HG02642 (cell line): ENCODE measurements around the gene ARG2.
"Not testable (repeated sequence)": the region's sequence is repeated elsewhere in the genome, so short reads cannot be mapped to it uniquely, and the experiment has no call there.

Source experiments
- ATAC-seq: cut with Tn5 transposase; IDR thresholded peaks from one replicate; pipeline ENCODE4 v1.9.1; 2021; ENCODE audit warnings: mild to moderate bottlenecking; ENCODE audit not compliant: unreplicated experiment, poor library complexity

ARG2 gene

DNA sequence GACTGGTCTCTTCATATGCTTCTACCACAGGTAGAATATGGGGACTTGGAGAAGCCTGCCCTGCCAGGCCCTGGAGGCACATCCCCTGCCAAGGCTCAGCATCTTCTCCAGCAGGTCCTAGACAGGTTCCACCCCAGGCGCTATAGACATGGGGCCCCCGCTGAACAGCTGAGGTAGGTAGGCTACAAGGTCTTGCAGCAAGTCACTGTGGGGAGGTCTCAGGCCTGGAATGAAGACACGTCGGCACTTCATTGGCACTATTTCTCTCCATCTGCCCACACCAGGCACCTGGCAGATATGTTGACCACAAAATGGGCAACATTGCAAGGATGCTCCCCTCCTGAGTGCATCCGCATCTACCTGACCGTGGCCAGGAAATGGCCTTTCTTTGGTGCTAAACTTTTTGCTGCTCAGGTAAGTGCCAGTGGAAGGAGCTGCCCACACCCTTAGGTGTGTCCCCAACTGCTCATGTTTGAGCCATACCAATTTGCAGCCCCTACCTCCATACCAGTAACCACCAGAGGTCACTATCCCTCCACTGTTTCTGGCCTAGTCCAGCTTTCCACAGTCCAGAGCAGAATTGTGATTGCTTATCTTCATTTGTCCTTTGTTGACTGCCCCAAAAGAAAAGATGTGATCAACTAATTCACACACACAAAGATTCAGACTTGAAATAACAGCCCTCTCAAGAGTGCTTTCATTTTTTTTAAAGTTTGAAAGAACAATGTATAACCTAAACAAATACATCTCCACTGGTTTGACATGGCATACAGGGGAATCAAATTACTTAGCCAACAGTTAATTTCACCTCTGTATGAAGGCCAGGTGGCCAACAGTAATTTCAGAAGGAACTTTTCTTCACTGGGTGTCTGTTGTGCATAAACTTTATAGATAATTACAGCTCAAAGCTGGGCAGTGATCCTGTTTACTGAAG lies 35.7 kb upstream of the ARG2 start:
- peak; percentile 60 for ATAC-seq

DNA sequence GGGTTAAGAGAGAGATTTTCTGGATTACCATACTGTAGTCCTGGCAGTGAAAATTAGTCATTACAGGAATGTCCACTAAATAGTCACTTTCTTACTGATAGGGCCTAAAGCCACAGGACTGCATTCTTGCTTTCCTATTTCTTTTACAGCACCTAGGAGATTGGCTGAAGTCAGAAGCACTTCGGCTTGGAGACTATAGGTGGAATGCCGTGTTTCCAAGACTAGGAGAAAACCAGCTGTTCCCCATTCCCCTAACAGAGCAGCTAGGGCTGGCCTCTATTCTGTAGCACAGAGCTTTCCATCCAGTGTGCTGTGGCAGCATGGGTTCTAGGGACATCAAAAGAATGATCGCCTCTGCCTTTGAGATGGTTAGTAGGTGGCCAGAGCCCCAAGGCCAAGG lies 34.7 kb upstream of the ARG2 start:
- no peak for ATAC-seq

DNA sequence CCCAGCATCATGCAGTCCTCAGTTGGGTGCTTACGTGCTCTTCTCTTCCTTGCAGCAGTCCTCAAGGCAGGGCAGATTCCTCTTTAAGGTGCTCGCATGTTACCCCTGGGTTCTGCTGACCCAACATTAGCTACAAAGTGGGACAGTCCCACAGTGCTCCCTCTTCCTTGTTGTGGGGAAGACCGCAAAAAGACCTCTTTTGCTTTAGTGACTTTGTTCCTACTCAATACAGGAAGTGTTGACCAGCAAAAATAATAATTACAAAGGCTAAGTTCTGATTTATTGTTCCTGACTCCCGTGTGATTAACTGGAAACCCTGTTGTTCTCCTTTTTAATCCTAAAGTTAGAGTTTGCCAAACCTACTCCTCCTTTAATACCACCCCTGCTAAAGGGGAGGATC lies 33.4 kb upstream of the ARG2 start:
- ATAC-seq = no peak

DNA sequence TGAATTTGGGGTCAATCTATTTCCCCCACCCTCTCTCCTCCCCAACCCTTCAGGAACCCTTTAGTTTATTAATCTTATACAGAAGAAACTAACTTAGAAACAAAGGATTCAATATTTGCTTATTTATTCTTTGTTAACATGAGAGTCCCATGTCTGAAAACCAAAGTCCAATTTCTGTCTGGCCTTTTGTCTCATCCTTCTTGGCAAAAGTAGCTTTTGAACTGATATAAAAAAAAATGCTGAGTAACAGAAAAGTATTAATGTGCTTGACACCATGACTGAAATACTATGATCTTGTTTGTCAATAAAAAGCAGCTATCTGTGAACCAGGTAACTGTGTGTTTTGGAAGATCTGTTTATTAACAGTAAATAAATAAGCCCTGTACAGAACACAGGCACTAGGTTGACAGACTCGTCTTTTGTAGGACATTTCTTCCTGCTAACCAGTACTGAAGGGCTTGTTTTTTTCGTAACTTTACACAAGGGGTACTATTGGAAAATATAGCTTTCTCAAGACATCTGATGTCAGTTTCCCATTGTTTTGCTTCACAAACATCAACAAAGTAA lies 30.4 kb upstream of the ARG2 start:
- ATAC-seq = no peak

DNA sequence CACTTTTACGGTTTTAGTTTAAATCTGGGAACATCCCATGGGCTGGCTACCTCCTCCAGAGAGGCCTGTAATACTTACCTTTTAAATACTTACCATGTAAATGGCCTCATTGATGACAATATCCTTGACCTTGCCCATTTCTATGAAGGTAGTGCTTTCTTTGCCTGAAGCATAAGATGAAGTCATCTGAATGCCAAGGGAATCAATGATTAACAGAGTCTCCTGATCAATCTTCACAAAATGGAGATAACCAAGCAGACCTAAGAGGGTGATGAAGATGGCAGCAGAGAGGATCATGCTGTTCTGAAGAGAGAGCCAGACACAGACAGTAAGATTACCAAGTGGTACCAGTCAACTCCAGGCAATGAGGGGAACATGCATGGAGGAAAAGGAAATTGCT lies 26.1 kb upstream of the ARG2 start:
- ATAC-seq = not testable (repeated sequence)

DNA sequence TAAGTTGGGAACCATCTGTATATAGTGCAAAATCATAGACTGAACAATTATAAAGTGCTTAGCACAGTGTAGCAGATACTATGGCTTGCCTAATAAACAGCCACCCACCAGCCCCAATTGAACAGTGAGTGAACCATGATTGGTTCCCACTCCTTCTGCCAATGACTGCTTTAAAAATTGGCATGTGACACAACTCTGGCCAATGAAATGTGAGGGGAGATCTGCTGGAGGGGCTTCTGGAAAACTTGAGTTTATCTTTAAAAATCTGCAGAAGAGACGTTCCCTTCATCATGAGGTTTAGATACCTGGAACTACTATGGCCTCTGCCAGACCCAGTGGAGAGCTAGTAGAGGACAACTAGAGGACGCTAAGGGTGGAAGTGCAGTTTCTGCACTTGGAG lies 24.3 kb upstream of the ARG2 start:
- no peak for ATAC-seq

DNA sequence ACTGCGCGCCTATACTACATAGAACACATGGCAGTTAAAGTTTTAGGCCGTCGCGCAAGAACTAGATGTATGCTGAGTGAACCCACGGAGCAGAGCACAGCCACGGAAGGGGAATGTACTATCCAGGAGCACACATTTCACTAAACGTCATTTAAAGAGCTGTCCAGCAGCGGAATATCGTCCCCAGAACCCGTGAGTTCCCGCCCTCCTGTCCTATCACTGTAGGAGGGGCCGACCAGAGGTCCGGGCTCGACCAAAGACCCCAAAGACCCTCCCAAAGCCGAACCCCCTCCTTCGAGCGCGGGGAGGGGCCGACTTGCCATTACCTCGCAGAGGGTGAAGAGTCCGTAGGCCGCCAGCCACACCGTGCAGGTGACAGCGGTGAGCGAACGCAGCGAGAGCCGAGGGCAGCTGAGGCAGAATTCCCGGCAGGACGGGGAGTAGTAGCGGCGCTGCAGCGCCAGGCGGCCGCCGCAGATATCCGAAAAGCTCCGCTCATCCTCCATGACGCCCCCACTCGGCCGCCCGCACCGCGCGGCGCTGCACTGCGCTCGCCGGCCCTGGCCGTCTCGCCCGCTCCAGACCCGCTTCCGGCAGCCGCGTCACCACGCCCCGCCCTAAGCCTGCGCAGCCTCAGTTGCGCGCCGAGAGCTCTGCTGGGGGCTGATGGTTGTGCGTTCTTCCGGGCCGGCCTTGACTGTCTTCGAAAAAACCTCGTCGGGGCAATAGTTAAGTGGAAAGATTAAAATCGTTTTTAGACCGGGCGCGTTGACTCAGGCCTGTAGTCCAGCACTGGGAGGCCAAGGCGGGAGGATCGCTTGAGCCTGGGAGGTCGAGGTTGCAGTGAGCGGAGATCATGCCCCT lies 19.8 kb upstream of the ARG2 start, which contains the start of gene PIGH:
PIGH (minus strand) TSS at position 571 of the 864 bp plus-strand sequence; CDS start at position 506, 65 bp downstream.
- ATAC-seq = peak; percentile 96

DNA sequence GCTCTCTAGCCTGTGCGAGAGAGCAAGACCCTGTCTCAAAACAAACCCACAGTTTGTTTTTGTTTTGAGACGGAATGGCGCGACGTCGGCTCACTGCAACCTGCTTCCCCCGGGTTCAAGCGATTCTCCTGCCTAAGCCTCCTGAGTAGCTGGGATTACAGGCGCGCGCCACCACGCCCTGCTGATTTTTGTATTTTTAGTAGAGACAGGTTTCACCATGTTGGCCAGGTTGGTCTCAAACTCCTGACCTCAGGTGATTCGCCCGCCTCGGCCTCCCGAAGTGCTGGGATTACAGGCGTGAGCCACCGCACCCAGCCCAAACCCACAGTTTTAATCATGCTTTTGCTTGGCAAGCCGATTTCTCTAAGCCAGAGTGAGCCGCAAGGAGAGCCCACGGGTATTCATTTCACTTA lies 19.2 kb upstream of the ARG2 start:
- ATAC-seq = not testable (repeated sequence)

DNA sequence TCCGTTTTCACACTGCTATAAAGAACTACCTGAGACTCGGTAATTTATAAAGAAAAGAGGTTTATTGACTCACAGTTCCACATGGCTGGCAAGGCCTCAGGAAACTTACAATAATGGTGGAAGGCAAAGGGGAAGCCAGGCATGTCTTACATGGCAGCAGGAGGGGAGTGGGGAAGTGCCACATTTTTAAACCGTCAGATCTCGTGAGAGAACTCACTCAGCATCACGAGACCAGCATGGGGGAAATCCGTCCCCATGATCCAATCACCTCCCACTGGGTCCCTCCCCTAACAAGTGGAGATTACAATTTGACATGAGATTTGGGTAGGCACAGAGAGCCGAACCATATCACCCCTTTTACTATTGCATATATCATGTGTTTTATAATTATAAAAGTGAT lies 17.6 kb upstream of the ARG2 start:
- no peak for ATAC-seq

DNA sequence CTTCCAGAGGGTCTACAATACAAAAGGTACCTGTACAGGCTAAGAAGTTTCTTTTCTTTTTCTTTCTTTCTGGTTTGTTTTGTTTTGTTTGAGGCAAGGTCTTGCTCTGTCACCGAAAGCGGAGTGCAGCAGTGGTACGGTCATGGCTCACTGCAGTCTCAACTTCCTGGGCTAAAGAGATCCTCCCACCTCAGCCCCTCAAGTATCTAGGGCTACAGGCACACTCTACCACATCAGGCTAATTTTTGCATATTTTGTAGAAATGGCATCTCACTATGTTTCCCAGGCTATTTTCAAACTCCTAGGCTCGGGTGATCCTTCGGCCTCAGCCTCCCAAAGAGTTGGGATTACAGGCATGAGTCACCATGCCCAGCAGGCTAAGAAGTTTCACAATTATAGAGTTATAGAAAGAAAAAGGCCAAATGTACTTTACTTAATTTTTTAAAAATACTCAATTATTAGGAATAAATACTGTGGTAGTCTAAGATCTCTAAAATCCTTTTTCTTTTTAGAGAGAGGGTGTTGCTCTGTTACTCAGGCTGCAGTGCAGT lies 16.6 kb upstream of the ARG2 start:
- peak; percentile 63 for ATAC-seq

DNA sequence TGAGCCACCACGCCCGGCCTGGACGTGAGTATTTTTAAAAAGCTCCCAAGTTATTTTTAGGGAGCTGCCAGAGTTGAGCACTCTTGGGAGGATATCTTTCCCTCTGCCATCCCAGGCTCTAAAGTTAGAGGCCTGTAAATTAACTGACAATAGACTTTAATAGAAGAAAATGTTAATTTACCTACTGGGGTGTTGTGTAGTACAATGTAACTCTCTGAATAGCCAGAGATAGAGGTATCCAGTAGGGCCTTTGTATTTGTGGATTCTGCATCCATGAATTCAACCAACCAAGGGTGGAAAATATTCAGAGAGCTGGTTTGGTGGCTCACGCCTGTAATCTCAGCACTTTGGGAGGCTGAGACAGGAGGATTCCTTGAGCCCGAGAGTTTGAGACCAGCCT lies 12.1 kb upstream of the ARG2 start:
- no peak for ATAC-seq

DNA sequence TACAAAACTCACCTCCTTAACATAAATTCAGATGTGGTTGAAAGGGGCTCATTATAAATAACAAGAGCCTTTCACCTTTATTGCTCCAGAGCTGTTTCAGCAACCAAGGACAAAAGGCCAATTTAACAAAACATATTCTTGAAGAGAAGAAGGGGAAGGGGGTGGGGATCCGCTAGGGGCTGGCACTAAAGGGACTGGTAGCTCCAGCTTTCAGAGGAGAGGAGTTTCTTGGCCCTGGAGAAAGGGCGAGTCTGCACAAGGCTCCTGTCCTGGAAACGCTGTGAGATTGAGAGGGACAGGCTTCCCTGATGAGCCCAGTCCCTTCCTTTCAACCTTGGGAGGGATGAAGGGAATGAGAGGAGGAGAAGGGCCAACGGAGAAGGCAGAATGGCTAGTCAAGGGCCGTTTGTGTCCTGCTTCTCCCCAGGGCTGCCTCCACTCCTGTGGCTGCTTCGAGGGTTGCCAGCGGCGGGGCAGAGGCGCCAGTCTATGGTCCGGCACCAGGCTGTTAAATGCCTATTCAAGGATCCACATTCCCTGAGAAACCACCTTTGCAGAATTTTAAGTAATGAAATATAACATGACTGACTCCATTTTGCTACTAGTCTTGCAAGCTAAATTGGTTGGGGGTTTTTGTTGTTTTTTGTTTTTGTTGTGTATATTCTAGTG lies 9.9 kb upstream of the ARG2 start:
- ATAC-seq = no peak

DNA sequence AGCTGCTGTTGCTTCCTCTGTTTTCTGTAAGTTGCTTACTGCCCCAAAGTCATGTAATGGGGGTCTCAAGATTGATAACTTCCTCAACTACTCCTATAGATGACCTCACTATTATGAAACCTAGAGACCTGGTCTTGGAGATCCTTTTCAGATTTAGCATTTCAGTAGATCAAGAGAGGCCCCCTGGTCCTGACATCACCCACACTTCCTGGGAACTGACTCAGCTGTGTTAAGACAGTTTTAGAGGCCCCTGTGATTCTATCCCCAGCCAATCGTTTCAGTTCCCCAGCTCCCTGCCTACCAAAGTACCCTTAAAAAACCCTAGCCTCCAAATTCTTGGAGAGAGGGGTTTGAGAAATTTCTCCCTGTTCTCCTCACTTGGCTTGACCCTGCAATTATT lies 9.2 kb upstream of the ARG2 start:
- ATAC-seq = no peak

DNA sequence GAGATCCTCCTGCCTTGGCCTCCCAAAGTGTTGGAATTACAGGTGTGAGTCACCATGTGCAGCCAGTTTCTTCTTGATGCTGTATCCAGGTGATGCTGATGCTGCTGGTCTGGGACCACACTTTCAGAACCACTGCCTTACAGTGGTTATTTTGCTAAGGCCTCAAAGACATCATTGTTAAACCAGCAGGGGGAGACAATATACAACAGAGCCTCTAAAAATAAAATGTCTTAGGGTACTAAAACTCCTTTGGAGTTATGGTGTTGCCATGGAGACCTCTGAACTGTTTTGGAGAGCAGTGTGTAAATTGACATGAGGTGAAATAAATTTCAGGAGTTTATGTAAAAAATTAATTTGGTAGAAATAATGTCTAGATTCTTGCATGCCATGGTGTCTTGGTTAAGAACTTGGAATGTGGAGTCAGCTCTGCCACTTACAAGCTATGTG lies 1.1 kb upstream of the ARG2 start:
- no peak for ATAC-seq

DNA sequence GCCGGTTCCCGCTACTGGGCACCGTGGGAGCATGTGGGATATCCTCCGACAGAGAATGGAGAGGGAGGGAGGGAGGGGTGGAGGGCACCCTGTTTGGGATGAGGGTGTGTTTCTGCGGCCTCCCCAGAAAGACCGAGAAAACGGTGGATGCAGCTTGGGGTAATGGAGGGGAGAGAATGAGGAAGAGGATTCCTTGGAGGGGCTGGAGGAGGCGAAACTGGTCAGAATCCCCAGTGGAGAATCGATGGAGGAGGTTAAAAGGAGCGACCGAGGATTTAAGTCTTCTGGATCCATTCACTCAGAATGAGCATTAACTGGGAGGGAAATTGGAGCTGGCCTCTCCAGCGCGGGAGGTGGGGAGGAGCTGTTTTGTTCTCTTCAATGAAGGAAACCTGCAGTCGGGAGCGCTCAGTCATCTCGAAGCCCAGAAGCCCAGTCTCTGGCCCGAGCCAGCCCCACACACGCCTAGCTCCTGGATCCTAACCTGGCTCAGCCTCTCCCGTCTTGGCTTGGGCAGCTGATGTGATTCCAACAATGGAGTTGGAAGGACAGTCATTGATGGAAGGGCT lies 581 bp downstream of the ARG2 start:
- no peak for ATAC-seq

DNA sequence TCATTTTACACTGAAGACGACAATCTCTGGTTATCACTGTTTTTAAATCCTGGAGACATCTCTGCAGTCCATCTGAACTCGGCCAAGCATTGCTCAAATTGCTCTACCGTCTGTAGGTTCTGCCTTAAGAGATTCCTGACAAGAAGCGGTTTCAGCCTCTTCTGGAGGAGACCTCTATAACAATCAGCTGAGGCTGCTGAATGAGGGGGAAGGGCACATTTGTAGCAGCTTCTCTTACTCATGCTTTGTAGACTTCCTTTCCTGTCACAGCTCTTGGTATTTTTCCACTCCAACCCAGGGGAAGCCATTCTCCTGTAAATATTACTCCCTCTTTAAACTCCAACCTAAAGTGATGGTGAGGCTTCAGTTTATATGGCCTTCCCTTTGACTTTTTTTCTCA lies 3.0 kb downstream of the ARG2 start:
- no peak for ATAC-seq

DNA sequence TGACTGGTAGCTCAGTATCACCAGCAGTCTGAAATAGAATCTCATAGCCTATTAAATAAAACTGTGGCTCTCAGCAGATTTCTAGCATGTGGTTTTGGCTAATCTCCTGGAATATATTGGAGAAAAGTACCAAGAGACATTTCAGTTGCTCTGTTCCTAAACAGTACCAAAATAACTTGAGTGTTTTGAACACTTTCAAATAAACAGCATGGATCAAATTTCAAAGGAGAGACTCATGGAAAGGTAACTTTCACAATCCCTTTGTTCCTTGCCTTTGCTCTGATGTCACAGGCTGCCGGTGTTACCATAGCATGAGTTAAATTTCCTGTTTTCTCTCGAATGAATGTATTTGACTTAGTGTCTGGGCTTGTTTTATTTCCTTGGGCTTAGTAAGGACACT lies 3.4 kb downstream of the ARG2 start:
- no peak for ATAC-seq

DNA sequence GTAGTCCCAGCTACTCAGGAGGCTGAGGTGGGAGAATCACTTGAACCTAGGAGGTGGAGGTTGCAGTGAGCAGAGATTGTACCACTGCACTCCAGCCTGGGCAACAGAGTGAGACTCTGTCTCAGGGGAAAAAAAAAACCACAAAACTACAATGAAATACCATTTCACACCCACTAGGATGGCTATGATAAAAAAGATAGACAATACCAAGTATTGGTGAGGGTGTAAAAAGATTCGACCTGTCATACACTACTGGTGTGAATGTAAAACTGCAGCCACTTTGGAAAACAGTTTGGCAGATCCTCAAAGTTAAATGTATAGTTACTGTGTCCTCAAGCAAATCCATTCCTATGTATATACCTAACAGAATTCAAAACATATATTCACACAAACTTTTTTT lies 6.4 kb downstream of the ARG2 start:
- not testable (repeated sequence) for ATAC-seq

DNA sequence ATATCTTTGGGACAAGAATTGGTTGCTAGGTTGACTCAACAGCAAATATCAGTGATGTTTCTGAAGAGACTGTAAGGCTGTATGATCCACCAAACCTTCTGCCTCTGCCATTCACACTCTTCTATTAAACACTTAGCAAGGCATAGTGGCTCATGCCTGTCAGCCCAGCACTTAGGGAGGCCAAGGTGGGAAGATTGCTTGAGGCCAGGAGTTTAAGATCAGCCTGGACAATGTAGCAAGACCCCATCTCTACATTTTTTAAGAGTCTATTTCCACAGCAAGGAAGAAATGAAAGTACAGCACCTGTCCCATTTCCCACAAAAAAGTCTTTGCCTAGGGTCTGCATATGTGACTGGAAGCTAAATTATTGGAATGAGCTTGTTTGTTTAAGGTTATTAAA lies 7.8 kb downstream of the ARG2 start:
- ATAC-seq = no peak

DNA sequence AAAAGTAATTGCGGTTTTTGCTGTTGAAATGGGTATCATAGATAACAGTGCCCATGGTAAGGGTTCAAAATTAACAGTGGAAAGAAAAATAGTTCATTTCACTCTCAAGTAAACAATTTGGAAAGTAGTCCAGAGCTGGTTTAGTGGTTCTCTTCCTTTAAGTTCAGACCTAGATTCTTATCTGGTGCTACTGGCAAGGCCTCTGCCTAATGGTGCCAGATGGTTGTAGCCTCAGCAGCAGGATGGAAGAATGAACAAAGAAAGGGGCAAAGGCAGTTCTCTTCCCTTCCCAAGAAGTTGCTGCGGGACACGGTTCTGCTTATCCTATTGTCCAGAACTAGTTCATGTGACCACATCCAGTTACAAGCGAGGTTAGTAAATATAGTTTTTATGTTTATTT lies 10.5 kb downstream of the ARG2 start:
- no peak for ATAC-seq
